ENCODE results near the gene GRK2.
A peak's percentile ranks its signal among the peaks of the same experiment; 100 is the strongest.

Gene GRK2

DNA sequence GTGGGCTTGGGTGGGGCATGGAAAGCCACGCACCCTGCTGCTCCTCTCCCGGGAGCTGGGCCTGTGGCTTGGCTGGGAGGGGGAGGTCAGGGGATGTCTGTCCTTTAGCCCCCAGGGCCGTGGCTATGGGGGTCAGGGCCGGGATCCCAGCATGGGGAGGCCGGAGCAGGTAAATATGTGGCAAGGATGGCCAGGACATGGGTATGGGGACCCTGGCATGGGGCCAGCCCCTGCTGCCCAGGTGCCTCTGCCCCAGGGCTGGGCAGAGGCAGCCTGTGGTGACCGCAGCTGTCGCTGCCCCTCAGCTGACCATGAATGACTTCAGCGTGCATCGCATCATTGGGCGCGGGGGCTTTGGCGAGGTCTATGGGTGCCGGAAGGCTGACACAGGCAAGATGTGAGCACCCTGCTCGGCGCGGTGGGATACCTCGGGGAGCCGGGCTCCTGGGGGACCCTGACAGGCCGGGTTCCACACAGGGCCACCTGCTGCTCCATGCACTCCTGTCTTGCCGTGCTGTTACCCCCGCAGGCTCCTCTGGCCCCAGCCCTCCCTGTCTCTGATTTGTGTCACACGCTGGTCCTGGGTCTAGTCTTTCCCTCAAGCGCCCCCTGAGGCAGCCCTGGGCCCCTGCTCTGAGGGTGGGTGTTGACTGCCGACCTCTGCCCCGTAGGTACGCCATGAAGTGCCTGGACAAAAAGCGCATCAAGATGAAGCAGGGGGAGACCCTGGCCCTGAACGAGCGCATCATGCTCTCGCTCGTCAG lies 14.7 kb downstream of the GRK2 start:
- DNase-seq (ENCODE audit: extremely low read depth in 1 of 2, low read depth in 1 of 2): no peak

DNA sequence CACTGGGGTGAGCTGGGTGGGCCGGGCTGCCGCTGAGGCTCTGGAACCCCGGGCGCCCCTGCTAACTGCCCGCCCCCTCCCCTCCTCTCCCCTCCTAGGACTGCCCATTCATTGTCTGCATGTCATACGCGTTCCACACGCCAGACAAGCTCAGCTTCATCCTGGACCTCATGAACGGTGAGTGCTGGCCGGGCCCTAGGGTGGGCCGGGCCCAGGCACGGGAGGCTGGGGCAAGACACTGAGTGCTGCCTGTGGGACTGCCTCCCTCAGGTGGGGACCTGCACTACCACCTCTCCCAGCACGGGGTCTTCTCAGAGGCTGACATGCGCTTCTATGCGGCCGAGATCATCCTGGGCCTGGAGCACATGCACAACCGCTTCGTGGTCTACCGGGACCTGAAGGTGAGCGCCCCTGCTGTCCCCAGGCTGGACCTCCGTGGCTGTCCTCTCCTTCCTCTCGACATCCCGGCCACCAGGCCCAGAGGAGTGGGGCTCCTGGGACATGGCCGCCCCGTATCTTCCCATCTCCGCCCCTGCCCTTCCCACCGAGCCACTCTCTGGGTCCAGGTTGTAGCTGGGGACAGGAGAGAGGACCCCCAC lies 15.4 kb downstream of the GRK2 start:
- no peak for DNase-seq (ENCODE audit: extremely low read depth in 1 of 2, low read depth in 1 of 2)

DNA sequence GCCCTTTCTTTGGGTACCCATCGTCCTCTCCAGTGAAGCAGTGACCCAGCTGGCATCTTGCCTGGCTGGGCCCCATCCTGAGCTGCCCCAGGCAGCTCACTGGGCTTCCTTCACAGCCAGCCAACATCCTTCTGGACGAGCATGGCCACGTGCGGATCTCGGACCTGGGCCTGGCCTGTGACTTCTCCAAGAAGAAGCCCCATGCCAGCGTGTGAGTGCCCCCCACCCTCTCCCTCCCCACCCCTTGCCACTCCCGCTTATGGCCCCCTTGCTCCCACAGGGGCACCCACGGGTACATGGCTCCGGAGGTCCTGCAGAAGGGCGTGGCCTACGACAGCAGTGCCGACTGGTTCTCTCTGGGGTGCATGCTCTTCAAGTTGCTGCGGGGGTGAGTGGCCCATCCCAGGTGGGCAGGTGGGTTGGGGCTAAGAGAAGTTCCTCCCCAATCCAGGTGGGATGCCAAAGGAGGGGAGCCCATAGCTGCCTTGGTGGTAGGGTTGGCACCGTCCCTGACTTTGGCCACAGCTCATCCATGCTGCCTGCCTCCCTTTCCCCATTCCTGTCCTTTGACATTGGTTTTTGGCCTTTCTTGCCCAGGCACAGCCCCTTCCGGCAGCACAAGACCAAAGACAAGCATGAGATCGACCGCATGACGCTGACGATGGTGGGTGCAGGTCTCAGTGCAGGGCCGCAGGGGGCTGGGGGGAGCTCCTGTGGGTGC lies 16.0 kb downstream of the GRK2 start:
- DNase-seq (ENCODE audit: extremely low read depth in 1 of 2, low read depth in 1 of 2): no peak

DNA sequence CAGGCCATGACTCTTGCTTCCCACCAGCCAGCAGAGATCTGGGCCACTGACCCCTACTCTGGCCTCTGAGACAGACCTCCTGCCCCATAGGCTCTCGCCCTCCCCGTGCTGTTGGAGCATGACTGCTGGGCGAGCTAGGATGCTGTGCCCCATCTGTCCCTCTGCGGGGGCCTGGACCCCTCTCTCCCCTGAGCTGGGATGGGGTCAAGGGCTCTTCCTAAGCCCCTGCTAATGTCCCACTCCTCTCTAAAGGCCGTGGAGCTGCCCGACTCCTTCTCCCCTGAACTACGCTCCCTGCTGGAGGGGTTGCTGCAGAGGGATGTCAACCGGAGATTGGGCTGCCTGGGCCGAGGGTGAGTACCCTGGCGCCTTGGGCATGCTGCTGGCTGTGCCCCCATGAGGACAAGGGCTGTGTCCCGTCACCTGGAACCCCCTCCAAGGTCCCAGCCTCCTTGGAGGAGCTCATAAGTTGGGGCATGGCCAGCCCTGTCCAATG lies 16.7 kb downstream of the GRK2 start:
- DNase-seq (ENCODE audit: extremely low read depth in 1 of 2, low read depth in 1 of 2): no peak

DNA sequence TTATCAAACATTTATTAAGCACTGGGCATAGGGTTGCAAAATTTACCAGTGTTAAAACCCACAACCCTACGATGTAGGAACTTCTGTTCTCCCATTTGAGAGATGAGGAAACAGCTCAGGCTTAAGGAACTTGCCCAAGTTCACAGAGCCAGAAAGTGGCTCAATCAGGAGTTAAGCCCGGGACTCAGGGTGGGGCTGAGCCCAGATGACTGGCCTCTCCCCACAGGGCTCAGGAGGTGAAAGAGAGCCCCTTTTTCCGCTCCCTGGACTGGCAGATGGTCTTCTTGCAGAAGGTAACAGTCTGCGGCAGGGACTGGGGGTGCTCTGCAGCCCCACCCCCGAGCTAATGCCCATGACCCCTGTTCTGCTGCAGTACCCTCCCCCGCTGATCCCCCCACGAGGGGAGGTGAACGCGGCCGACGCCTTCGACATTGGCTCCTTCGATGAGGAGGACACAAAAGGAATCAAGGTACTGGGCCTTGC lies 17.2 kb downstream of the GRK2 start:
- DNase-seq (ENCODE audit: extremely low read depth in 1 of 2, low read depth in 1 of 2): no peak

DNA sequence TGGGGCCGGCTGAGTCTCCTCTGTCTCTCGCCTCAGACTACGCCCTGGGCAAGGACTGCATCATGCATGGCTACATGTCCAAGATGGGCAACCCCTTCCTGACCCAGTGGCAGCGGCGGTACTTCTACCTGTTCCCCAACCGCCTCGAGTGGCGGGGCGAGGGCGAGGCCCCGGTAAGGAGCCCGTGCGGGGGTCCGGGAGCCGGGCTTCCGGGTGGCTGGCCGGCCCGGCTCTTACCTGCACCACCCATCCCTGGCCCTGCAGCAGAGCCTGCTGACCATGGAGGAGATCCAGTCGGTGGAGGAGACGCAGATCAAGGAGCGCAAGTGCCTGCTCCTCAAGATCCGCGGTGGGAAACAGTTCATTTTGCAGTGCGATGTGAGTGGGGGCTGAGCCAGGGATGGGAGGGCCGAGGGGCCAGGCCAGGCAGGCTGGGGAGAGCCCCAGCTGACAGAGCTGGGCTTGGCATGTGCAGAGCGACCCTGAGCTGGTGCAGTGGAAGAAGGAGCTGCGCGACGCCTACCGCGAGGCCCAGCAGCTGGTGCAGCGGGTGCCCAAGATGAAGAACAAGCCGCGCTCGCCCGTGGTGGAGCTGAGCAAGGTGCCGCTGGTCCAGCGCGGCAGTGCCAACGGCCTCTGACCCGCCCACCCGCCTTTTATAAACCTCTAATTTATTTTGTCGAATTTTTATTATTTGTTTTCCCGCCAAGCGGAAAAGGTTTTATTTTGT lies 18.7 kb downstream of the GRK2 start:
- no peak for DNase-seq (ENCODE audit: extremely low read depth in 1 of 2, low read depth in 1 of 2)

DNA sequence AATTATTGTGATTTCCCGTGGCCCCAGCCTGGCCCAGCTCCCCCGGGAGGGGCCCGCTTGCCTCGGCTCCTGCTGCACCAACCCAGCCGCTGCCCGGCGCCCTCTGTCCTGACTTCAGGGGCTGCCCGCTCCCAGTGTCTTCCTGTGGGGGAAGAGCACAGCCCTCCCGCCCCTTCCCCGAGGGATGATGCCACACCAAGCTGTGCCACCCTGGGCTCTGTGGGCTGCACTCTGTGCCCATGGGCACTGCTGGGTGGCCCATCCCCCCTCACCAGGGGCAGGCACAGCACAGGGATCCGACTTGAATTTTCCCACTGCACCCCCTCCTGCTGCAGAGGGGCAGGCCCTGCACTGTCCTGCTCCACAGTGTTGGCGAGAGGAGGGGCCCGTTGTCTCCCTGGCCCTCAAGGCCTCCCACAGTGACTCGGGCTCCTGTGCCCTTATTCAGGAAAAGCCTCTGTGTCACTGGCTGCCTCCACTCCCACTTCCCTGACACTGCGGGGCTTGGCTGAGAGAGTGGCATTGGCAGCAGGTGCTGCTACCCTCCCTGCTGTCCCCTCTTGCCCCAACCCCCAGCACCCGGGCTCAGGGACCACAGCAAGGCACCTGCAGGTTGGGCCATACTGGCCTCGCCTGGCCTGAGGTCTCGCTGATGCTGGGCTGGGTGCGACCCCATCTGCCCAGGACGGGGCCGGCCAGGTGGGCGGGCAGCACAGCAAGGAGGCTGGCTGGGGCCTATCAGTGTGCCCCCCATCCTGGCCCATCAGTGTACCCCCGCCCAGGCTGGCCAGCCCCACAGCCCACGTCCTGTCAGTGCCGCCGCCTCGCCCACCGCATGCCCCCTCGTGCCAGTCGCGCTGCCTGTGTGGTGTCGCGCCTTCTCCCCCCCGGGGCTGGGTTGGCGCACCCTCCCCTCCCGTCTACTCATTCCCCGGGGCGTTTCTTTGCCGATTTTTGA lies 19.5 kb downstream of the GRK2 start:
- DNase-seq (ENCODE audit: extremely low read depth in 1 of 2, low read depth in 1 of 2): no peak

DNA sequence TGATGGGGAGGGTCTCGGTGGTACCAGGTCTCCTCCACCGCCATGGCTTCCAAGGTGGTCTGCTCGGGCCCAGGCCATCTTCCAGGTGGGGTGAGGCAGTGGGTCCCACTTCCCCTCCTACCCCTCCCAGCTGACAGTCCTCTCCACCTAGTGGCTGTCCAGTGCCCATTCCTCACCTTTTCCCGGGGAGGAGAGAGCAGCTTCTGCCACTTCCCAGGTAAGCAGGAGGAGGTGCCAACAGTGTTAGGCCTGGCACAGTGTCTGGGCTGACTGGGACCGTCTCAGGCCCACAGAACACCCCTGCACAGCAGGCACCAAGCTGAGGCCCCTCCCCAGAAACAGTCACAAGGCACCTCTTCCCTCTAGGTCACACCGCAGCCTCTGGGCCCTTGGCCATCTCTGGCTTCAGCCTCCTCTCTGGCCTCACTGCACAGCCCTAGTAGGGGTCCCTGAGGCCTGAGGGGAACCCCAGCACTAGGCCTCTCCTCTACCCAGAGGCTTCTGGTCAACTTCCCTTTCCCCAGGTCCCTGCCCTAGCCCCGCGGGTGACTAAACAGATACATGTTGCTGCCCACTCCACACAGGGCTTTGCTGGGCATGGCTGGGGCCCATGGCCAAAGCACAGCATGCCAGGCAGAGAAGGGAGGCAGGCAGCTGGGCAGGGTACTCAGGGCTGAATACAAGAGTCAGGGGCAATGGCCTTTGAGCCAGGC lies 20.5 kb downstream of the GRK2 start:
- DNase-seq (ENCODE audit: extremely low read depth in 1 of 2, low read depth in 1 of 2): no peak

DNA sequence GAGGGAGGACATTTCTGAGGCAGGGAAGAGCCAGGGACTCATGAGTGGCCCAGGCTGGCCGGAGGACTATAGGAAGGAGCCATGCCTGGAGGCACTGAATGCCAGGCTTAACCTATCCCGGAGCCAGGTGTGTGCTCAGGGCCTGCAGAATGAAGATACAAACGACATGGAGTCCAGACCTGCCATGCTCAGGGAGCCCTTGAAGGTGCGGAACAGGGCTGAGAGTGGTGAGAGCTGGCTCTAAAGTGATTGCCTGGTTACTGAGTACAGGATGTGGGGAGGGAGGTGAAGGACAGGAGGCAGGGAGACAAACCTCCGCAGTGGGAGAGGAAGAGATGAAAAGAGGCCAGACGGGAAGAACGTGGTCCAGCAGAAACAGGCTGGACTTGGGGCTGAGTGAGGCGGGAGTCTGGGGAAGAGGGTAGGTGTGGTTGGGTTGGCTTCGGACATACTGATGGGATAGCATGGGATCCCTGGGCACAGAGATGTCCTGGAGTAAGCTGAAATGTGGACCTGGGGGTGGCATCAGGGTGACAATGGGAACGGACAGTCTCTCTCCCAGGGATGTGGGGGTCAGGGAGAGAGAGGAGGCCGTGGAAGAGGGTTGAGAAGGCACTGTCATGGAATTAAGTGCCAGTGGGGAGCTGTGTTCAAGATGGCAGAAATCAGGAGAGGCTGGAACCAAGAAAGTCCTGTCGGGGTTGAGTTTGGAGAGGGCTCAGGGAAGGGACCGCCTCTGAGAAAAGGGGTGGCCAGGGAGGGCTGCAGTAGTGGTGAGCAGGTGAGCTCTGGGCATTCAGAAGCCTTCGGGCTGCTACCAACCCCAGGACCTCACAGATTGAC lies 21.3 kb downstream of the GRK2 start:
- DNase-seq (ENCODE audit: extremely low read depth in 1 of 2, low read depth in 1 of 2): no peak

DNA sequence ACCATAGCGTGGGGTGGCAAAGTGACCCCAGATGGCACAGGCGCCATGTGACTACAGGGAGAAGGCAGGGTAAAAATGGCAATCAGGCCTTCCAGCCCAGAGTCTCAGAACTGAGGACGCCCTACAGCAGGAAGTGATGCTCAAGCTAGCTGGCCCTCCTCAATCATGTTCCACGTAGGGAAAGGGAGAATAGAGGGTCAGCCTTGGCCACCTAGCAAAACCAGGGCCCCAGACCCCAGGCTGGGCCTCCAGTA lies 21.9 kb downstream of the GRK2 start:
- DNase-seq (ENCODE audit: extremely low read depth in 1 of 2, low read depth in 1 of 2): no peak

DNA sequence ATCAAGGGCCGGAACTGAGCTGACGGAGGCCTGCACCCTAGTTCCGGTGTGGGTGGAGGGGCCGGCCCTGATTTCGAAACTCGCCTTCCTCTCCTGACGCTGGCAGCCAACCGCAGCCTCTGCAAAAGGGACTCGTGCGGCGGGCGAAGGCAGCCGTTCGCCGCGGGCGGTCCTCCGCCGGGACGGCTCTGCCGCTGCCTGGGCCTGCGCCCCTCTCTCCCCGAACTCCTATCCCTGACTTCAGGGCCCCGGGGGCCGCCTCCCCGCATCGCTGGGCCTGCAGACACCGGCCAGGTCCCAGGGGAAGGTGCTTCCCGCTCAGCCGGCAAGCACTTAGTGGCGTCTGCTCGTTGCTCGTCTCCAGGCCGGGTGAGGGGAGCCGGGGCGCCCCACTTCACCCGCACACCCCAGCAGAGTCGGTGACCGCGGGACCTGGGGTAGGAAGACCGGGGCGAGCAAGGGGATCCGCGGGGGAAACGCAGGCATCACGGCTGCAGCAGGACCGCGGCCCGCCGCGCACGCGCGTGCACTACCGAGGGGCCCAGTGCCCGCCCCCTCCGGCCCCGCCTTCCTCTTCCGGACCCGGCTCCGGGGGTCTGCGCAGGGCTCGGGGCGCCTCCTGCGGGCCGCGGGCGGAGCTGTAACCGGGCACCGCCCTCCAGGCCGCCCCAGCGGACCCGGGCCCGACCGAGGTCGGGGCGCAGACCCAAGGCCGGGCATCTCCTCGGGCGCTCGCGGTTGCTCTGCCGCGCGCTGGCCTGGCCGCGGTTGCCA lies 22.4 kb downstream of the GRK2 start:
- peak in 1 of 2 donors; percentile 86 for DNase-seq (ENCODE audit: extremely low read depth in 1 of 2, low read depth in 1 of 2)

DNA sequence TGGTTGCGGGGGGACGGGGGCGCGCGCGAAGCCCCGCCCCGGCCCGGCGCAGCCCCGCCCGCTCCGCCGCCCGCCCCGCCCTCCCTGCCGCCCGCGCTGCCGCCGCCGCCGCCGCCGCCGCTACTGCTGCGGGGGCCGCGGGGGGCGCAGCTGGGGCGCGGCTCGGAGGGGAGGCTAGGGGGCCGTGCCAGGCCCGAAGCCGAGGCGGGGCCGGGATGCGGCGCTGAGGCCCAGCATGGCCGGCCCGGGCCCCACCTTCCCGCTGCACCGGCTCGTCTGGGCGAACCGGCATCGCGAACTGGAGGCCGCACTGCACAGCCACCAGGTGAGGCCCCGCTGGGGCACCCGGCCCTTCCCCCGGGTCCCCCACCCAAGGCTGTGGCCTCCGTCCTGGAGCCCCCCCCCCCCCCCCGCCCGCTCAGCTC lies 23.0 kb downstream of the GRK2 start, which contains the start of gene ANKRD13D:
TSS of gene ANKRD13D (plus strand) at position 78 of the 425 bp plus-strand sequence. CDS start at position 236, 158 bp downstream.
- no peak for DNase-seq (ENCODE audit: extremely low read depth in 1 of 2, low read depth in 1 of 2)

DNA sequence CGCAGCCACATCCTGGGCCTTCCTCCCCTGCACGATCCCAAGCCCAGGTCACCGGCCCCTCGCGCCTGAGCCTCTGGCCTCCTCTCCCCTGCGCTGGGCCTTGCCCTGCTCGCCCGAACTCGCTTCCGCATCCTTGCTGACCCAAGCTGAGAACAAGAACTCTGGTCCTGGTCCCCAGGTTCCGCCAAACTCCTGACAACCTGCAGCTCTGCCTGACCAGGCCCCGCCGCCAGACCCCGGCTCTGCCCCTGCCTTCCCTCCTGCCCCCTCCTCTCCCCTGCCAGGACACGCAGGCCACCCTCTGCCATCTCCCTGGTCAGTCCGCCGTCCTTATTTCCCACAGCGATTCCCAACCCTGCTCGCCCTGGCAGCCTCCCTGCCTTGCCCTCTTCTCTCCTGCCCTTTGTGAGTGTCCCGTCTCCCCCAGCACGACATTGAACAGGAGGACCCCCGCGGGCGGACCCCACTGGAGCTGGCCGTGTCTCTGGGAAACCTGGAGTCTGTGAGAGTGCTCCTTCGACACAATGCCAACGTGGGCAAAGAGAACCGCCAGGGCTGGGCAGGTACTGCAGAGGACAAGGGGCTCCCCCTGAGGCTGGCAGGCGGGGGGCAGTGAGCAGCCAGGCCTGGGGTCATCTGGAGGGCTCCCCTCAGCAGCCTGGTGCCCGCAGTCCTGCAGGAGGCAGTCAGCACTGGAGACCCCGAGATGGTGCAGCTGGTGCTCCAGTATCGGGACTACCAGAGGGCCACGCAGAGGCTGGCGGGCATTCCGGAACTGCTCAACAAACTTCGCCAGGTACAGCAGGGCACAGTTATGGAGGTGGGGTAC lies 23.6 kb downstream of the GRK2 start:
- DNase-seq (ENCODE audit: extremely low read depth in 1 of 2, low read depth in 1 of 2): no peak

DNA sequence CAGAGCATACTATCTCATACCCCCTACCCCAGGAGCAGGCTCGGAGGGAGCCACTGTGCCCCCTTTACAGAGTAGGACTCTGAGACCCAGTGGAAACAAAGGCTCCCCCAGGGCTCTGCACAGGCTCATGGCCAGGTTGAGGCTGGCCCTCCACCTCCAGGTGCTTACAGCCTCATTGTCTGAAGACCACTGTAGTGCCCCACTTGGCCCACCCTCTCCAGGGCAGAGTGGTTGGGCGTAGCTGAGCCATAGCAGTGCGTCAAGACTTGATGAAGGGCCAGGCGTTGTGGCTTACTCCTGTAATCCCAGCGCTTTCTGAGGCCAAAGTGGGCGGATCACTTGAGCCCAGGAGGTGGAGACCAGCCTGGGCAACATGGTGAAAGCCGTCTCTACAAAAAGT lies 24.5 kb downstream of the GRK2 start:
- no peak for DNase-seq (ENCODE audit: extremely low read depth in 1 of 2, low read depth in 1 of 2)

DNA sequence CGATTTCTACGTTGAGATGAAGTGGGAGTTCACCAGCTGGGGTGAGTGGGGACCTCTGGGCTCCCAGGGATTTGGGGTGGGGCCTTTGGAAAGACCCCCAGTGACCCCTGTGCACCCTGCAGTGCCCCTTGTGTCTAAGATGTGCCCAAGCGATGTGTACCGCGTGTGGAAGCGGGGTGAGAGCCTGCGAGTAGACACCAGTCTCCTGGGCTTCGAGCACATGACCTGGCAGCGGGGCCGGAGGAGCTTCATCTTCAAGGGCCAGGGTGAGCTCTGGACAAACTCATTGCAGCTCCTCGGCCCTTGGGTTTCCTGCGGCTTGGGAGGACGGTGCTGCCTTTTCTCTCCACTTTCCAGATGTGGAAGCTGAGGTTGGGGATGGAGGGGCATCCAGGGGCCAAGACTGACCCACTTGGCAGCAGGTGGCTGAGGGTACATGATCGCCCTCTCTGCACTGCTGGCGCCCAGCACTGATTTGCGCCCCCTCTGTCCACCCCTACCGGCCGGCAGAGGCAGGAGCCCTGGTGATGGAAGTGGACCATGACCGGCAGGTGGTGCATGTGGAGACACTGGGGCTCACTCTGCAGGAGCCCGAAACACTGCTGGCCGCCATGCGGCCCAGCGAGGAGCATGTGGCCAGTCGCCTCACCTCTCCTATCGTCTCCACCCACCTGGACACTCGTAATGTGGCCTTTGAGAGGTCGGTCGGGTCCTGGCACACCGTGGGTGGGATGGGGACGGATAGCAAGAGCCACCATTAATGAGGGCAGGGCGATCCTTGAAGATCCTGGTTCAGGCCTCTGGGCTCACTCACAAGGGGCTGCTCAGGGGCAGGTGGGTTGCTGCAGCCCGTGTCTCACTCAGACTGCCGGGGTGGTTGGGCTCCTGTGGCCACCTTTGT lies 25.5 kb downstream of the GRK2 start:
- no peak for DNase-seq (ENCODE audit: extremely low read depth in 1 of 2, low read depth in 1 of 2)

DNA sequence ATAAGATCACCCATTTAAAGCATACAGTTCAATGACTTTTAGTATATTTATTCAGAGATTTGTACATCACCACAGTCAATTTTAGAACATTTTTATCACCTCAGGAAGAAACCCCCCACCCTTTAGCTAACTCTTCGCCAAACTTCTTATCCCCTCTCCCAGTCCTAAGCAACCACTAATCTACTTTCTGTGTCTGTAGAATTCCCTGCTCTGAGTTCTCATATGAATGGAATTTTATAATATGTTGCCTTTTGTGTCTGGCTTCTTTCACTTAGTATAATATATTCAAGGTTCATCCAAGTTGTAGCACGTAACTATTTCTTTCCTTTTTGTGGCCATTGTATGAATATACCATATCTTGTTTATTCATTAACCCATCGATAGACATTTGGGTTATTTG lies 26.4 kb downstream of the GRK2 start:
- no peak for DNase-seq (ENCODE audit: extremely low read depth in 1 of 2, low read depth in 1 of 2)

All from activated CD8-positive, alpha-beta memory T cell treated with anti-CD3 and anti-CD28 coated beads for 1 hour (primary cell).